Upper lobe of right lung (tissue), 1 donor: ENCODE results near the gene INPP5A. TPM values are rescaled to one million over a fixed set of nuclear protein-coding genes. Genes with fewer than 3 reads are reported as not detected.

Experiments
- ATAC-seq: fragments of 200-7000 bp; cut with Tn5 transposase; one replicate; pipeline ENCODE4 v1.9.1; 2020; ENCODE audit warnings: mild to moderate bottlenecking, moderate library complexity
- DNase-seq: peaks from one replicate; pipeline ENCODE4 v3.0.0-alpha.2; 2020
- H3K27ac ChIP-seq: fragments of 200-600 bp; one replicate; pipeline ENCODE4 v1.8.0; 2022
- H3K27me3 ChIP-seq: fragments of 200-600 bp; one replicate; pipeline ENCODE4 v1.8.0; 2022; ENCODE audit warnings: mild to moderate bottlenecking
- H3K36me3 ChIP-seq: fragments of 200-600 bp; one replicate; pipeline ENCODE4 v1.8.0; 2022
- H3K4me1 ChIP-seq: fragments of 200-600 bp; one replicate; pipeline ENCODE4 v1.8.0; 2022
- H3K4me3 ChIP-seq: fragments of 200-600 bp; one replicate; pipeline ENCODE4 v1.8.0; 2022; ENCODE audit warnings: mild to moderate bottlenecking
- H3K9me3 ChIP-seq: fragments of 200-600 bp; one replicate; pipeline ENCODE4 v1.8.0; 2022
- CTCF ChIP-seq: fragments of 200-600 bp; IDR thresholded peaks from one replicate; pipeline ENCODE4 v1.8.0; 2022; ENCODE audit warnings: antibody characterized with exemption
- intact Hi-C: fragments of 100-400 bp; cut with DNase I; formaldehyde crosslinking; loops from one replicate; pipeline ENCODE4 v1.11.0; 2022
- total RNA-seq: library from RNA; stranded (reverse); fragmentation: NEBNext Ultra II Directional; extraction: Animal tissue kit (Norgen Biotek cat#: 25700); gene quantifications from one replicate; pipeline ENCODE4 v1.2.1, GENCODE V29; 2021
- donor health status: DM: no; HTN: yes; CAD: no; lungs with severe emphysema.

INPP5A gene
- total RNA-seq, 1 donor from 2014 or later: 38.3 TPM

- H3K4me1 ChIP-seq: peaks cover 8% of the 10 kb centered on the region
Measured at GRCh38 chr10:132560241-132560731, 22.7 kb downstream of the INPP5A start.

GRCh38 chr10:132562177-132562915 lies 24.8 kb downstream of the INPP5A start:
- Histone ChIP-seq H3K36me3 (no peaks in the 10 kb centered on the region), H3K27ac (no peak overlapping the region), H3K9me3 (no peaks in the 10 kb centered on the region), H3K4me1 (peaks cover 8% of the 10 kb centered on the region), H3K27me3 (no peaks in the 10 kb centered on the region), H3K4me3 (no peak overlapping the region)
- ATAC-seq (no peak), DNase-seq (no peak)
- intact Hi-C loops: no loop called here
- TF ChIP-seq CTCF: no peak

More at GRCh38 chr10:132560241-132560731, 22.7 kb downstream of the INPP5A start:
- Histone ChIP-seq H3K27me3 (no peaks in the 10 kb centered on the region), H3K9me3 (no peaks in the 10 kb centered on the region), H3K4me3 (no peak overlapping the region), H3K27ac (no peak overlapping the region), H3K36me3 (no peaks in the 10 kb centered on the region)
- no peak for TF ChIP-seq CTCF
- DNase-seq (no peak), ATAC-seq (peak; percentile 26)
- intact Hi-C loops: no loop called here

- no peak for DNase-seq
- H3K36me3 ChIP-seq: no peaks in the 10 kb centered on the region
- H3K27ac ChIP-seq: no peak overlapping the region
- ATAC-seq: no peak
- intact Hi-C loops: no loop called here
- H3K9me3 ChIP-seq: no peaks in the 10 kb centered on the region
- H3K4me1 ChIP-seq: peaks cover 8% of the 10 kb centered on the region
- TF ChIP-seq CTCF: no peak
- no peak overlapping the region for H3K4me3 ChIP-seq
- H3K27me3 ChIP-seq: no peaks in the 10 kb centered on the region
Measured at GRCh38 chr10:132562916-132563456, 25.4 kb downstream of the INPP5A start.

GRCh38 chr10:132563485-132564248 lies 26.1 kb downstream of the INPP5A start:
- intact Hi-C loops: no loop called here
- Histone ChIP-seq H3K4me1 (peaks cover 8% of the 10 kb centered on the region), H3K27me3 (no peaks in the 10 kb centered on the region), H3K36me3 (no peaks in the 10 kb centered on the region), H3K9me3 (no peaks in the 10 kb centered on the region), H3K27ac (no peak overlapping the region), H3K4me3 (no peak overlapping the region)
- no peak for TF ChIP-seq CTCF
- no peak for DNase-seq
- ATAC-seq: no peak

- TF ChIP-seq CTCF: no peak
- peaks cover 8% of the 10 kb centered on the region for H3K4me1 ChIP-seq
- no peak overlapping the region for H3K4me3 ChIP-seq
- intact Hi-C loops: no loop called here
- DNase-seq: no peak
- ATAC-seq: no peak
- no peak overlapping the region for H3K27ac ChIP-seq
- no peaks in the 10 kb centered on the region for H3K27me3 ChIP-seq
- H3K36me3 ChIP-seq: no peaks in the 10 kb centered on the region
- H3K9me3 ChIP-seq: no peaks in the 10 kb centered on the region
Measured at GRCh38 chr10:132564249-132564605, 26.6 kb downstream of the INPP5A start.
